GM12872 (cell line): ENCODE measurements around the gene IBA57.

Source experiments
- CTCF ChIP-seq: IDR thresholded peaks from 3 replicates; pipeline ENCODE4 v1.5.1; 2011; ENCODE audit warnings: low read depth, mild to moderate bottlenecking, low read length, moderate library complexity; ENCODE audit not compliant: insufficient read depth

The IBA57 gene

GRCh38 chr1:228159008-228159665 is 6.5 kb upstream of the IBA57 start:
- no peak for TF ChIP-seq CTCF

- TF ChIP-seq CTCF = no peak
Observed at GRCh38 chr1:228160201-228160761, 5.3 kb upstream of the IBA57 start.

- TF ChIP-seq CTCF = no peak
Observed at GRCh38 chr1:228161362-228161761, 4.2 kb upstream of the IBA57 start.

GRCh38 chr1:228161866-228162265 is 3.7 kb upstream of the IBA57 start:
- TF ChIP-seq CTCF = no peak

GRCh38 chr1:228162286-228163006 is 3.2 kb upstream of the IBA57 start:
- TF ChIP-seq CTCF = no peak

GRCh38 chr1:228163007-228163753 is 2.4 kb upstream of the IBA57 start:
- TF ChIP-seq CTCF = no peak

GRCh38 chr1:228163776-228164519 is 1.7 kb upstream of the IBA57 start:
- TF ChIP-seq CTCF = no peak
